B cell (primary cell): ENCODE measurements around the gene STMN3. TPM values are rescaled to one million over a fixed set of nuclear protein-coding genes. Genes with fewer than 3 reads are reported as not detected.

Experiments used
- ATAC-seq: fragments of 200-7000 bp; cut with Tn5 transposase; one replicate; pipeline ENCODE4 v1.10.0; 2021; ENCODE audit warnings: low read depth, mild to moderate bottlenecking, moderate number of reproducible peaks, moderate library complexity
- CTCF ChIA-PET: fragments of 350-600 bp; sonication (Branson Sonifier 250); formaldehyde crosslinking; loops from one replicate; lab custom pipeline; 2021; ENCODE audit warnings: antibody characterized with exemption, inconsistent platforms; lab: Charles Lee
- POLR2A ChIA-PET: fragments of 350-600 bp; sonication (Branson Sonifier 250); formaldehyde crosslinking; loops from one replicate; lab custom pipeline; 2021; ENCODE audit warnings: antibody characterized with exemption; lab: Charles Lee
- DNase-seq: peaks from one replicate; pipeline ENCODE4 v3.0.0; 2013
- H2AFZ ChIP-seq: 2 replicates; pipeline ENCODE4 v1.6.1; 2012; ENCODE audit warnings: mild to moderate bottlenecking, low read depth, low read length; ENCODE audit not compliant: insufficient read depth, poor library complexity, severe bottlenecking
- H3K27ac ChIP-seq, 2 donors: 1 replicate in 1 of 2; 2 replicates in 1 of 2; pipeline ENCODE4 v1.5.1; 2012 to 2013; ENCODE audit warnings: low read length in 2 of 2, mild to moderate bottlenecking in 2 of 2, moderate library complexity in 1 of 2
- H3K27me3 ChIP-seq, 4 experiments: fragments of 200-600 bp in 1 of 4; sonication (generic) in 1 of 4; replicated peaks in 1 of 4; 1 replicate in 2 of 4; 2 replicates in 2 of 4; pipeline versions ENCODE4 v1.6.1 to v1.7.0; 2013 to 2016; ENCODE audit warnings: low read length in 3 of 4, mild to moderate bottlenecking in 2 of 4, mixed read lengths in 1 of 4, moderate library complexity in 1 of 4; ENCODE audit not compliant: insufficient read depth in 4 of 4, control insufficient read depth in 3 of 4; ENCODE audit errors: control extremely low read depth in 1 of 4
- H3K36me3 ChIP-seq, 2 experiments: replicated peaks in 1 of 2; 1 replicate in 1 of 2; 2 replicates in 1 of 2; pipeline versions ENCODE4 v1.6.1 to v1.7.1; 2013; ENCODE audit warnings: low read length in 1 of 2; ENCODE audit not compliant: insufficient read depth in 2 of 2, control insufficient read depth in 1 of 2; ENCODE audit errors: control extremely low read depth in 1 of 2, extremely low read depth in 1 of 2
- H3K4me1 ChIP-seq, 2 donors: fragments of 200-600 bp in 1 of 2; sonication (generic) in 1 of 2; 1 replicate in 1 of 2; 2 replicates in 1 of 2; pipeline versions ENCODE4 v1.5.1 to v1.6.1; 2013 to 2017; ENCODE audit warnings: low read length in 2 of 2; ENCODE audit not compliant: control insufficient read depth in 2 of 2, insufficient read depth in 2 of 2
- H3K4me2 ChIP-seq: replicated peaks from 2 replicates; pipeline ENCODE3; 2012; ENCODE audit warnings: mild to moderate bottlenecking, low read depth, low read length; ENCODE audit not compliant: poor library complexity, severe bottlenecking
- H3K4me3 ChIP-seq, 5 experiments: fragments of 200-600 bp in 1 of 5; sonication (generic) in 1 of 5; 1 replicate in 3 of 5; 2 replicates in 2 of 5; pipeline versions ENCODE4 v1.5.1 to v1.7.0; 2011 to 2016; ENCODE audit warnings: low read length in 4 of 5, mild to moderate bottlenecking in 4 of 5, low read depth in 2 of 5, control low read depth in 1 of 5, moderate library complexity in 1 of 5; ENCODE audit not compliant: insufficient read depth in 1 of 5; ENCODE audit errors: control extremely low read depth in 1 of 5, extremely low read depth in 1 of 5
- H3K79me2 ChIP-seq: fragments of 200-600 bp; sonication (generic); one replicate; pipeline ENCODE4 v1.6.0; 2016; ENCODE audit warnings: low read length; ENCODE audit not compliant: control insufficient read depth, insufficient read depth
- H3K9ac ChIP-seq: fragments of 200-600 bp; sonication (generic); 2 replicates; pipeline ENCODE4 v1.6.1; 2017; ENCODE audit warnings: mild to moderate bottlenecking, low read length, moderate library complexity
- H3K9me3 ChIP-seq, 3 donors: one replicate each; pipeline versions ENCODE4 v1.6.1 to v1.7.1; 2013; ENCODE audit warnings: low read length in 2 of 3; ENCODE audit not compliant: control insufficient read depth in 2 of 3, insufficient read depth in 1 of 3; ENCODE audit errors: control extremely low read depth in 1 of 3
- H4K20me1 ChIP-seq: 2 replicates; pipeline ENCODE4 v1.6.0; 2012; ENCODE audit warnings: mild to moderate bottlenecking, low read length; ENCODE audit not compliant: insufficient read depth, control insufficient read depth, poor library complexity, severe bottlenecking
- H3K27ac Mint-ChIP-seq: one replicate; pipeline ENCODE4 v1.8.0; 2021; ENCODE audit warnings: mixed read lengths
- H3K27me3 Mint-ChIP-seq: one replicate; pipeline ENCODE4 v1.8.0; 2021; ENCODE audit warnings: mixed read lengths
- H3K4me1 Mint-ChIP-seq: one replicate; pipeline ENCODE4 v1.8.0; 2021; ENCODE audit warnings: mixed read lengths
- H3K4me3 Mint-ChIP-seq: one replicate; pipeline ENCODE4 v1.8.0; 2021; ENCODE audit warnings: mixed read lengths
- H3K9me3 Mint-ChIP-seq: one replicate; pipeline ENCODE4 v1.8.0; 2022; ENCODE audit warnings: mixed read lengths; ENCODE audit not compliant: insufficient read depth
- EZH2 ChIP-seq: IDR thresholded peaks from 2 replicates; pipeline ENCODE4 v1.6.1; 2012; ENCODE audit warnings: borderline replicate concordance, low read depth, mild to moderate bottlenecking, moderate library complexity, low read length; ENCODE audit not compliant: insufficient read depth, poor library complexity, severe bottlenecking
- WGBS: methylation state at CpG from one replicate; pipeline ENCODE4 v1.1.5; 2013; ENCODE audit warnings: missing lambda C conversion rate; ENCODE audit not compliant: insufficient coverage; 5-methylcytosine and 5-hydroxymethylcytosine counted together
- intact Hi-C: fragments of 100-400 bp; cut with micrococcal nuclease; formaldehyde crosslinking; loops from one replicate; pipeline ENCODE4 v1.10.0; 2022
- polyA plus RNA-seq: library from polyadenylated mRNA; depleted of rRNA; stranded (reverse); fragments of >200 nt; gene quantifications from 2 replicates; pipeline ENCODE4 v1.2.3, GENCODE V29; 2012
- total RNA-seq, 2 donors: library from RNA; stranded (reverse); fragments of 120-200 nt in 1 of 2; gene quantifications; 1 replicate in 1 of 2; 2 replicates in 1 of 2; pipeline versions ENCODE4 v1.2.3 to v1.2.4, GENCODE V29; 2013 to 2022
- TF ChIP-seq, protein P1 (sequence below): fragments of 200-600 bp; IDR thresholded peaks from one replicate; pipeline ENCODE4 v1.8.0; 2022; ENCODE audit warnings: antibody characterized with exemption, mild to moderate bottlenecking

STMN3 gene
- total and polyA plus RNA-seq, 2 donors (not counting 1 experiment from before 2014, with no cell fraction given), result 35.0 to 59.4 TPM

DNA sequence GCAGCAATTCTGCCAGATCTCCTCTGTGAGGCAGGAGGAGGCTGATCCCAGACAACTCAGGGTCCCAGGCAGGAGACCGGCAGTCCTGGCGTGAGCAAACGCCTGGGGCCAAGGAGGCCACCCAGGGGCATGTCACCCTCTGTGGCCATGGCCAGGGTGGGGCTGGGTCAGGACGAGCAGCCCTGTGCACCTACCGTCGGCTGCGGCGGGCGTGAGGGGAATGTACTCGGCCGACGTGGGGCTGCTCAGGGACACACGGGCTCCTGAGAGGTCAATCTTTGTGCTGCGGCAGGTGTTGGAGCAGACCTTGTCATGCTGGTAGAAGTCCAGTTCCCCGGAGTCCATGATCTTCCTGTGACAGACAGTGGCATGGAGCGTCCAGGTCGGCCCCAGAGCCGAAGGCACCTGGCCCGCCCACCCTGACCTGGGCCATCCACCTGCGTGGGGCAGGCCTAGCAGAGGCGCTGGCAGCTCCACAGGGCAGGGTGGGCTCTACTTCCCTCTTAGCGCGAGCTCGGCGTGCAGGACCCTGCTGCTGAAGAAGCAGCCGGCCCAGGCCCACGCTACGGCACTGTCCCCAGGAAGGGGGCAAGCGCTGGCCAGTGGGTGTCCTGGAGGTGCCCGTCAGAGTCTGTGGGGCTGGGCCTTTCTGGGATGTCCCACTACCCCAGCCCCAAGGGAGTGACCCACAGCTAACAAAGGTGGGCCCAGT lies 57.7 kb downstream of the STMN3 start:
- H3K9me3 ChIP-seq, result no peaks in the 10 kb centered on the region
- Mint-ChIP-seq H3K4me3 (no peak overlapping the region), H3K27ac (no peak overlapping the region), H3K27me3 (no peaks in the 10 kb centered on the region), H3K9me3 (no peaks in the 10 kb centered on the region), H3K4me1 (no peaks in the 10 kb centered on the region)
- no peaks in the 10 kb centered on the region for H3K4me1 ChIP-seq
- no peak overlapping the region for H3K4me3 ChIP-seq
- POLR2A ChIA-PET, result no interaction called here
- CTCF ChIA-PET, result no interaction called here
- peaks cover 8% of the 10 kb centered on the region for H4K20me1 ChIP-seq
- TF ChIP-seq EZH2, result no peak
- TF ChIP-seq, protein P1, sequence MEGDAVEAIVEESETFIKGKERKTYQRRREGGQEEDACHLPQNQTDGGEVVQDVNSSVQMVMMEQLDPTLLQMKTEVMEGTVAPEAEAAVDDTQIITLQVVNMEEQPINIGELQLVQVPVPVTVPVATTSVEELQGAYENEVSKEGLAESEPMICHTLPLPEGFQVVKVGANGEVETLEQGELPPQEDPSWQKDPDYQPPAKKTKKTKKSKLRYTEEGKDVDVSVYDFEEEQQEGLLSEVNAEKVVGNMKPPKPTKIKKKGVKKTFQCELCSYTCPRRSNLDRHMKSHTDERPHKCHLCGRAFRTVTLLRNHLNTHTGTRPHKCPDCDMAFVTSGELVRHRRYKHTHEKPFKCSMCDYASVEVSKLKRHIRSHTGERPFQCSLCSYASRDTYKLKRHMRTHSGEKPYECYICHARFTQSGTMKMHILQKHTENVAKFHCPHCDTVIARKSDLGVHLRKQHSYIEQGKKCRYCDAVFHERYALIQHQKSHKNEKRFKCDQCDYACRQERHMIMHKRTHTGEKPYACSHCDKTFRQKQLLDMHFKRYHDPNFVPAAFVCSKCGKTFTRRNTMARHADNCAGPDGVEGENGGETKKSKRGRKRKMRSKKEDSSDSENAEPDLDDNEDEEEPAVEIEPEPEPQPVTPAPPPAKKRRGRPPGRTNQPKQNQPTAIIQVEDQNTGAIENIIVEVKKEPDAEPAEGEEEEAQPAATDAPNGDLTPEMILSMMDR, result no peak
- WGBS, result 94% methylated on average over 28 of the region's 30 CpGs
- no peak overlapping the region for H3K9ac ChIP-seq
- no peak overlapping the region for H3K27ac ChIP-seq
- H3K4me2 ChIP-seq, result no peak overlapping the region
- peaks cover 0 to 60% of the 10 kb centered on the region in 2 experiments for H3K36me3 ChIP-seq
- H3K79me2 ChIP-seq, result peaks cover 6% of the 10 kb centered on the region
- no peak overlapping the region for H2AFZ ChIP-seq
- H3K27me3 ChIP-seq, result no peaks in the 10 kb centered on the region
- ATAC-seq, result no peak
- no peak for DNase-seq
- intact Hi-C loops, result no loop called here

DNA sequence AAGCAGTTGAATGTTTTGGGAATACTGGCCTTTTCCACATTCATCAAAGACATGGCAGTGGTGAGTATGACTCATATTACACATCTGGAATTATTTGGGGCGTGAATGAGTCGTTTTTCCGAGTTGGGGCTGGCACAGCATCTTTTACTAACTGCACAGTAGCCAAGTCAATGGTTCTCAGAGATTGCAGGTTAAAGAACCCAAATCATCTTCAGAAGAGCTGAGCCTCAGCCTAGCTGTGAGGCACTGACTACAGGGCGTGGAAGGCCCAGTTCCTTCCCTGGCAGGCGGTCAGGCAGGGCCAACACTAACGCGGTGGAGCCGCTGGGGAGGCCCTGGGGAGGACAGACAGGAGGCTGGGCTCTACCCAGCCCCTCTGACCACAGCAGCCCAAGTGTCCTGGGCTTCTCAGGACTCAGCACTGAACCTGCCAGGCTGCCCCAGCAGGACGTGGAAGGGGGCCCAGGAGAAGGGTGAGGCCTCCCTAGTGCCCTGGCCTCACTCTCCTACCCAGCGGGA lies 59.1 kb downstream of the STMN3 start:
- H3K4me3 ChIP-seq, result no peak overlapping the region
- H3K27ac ChIP-seq, result no peak overlapping the region
- no peak overlapping the region for H2AFZ ChIP-seq
- POLR2A ChIA-PET, result no interaction called here
- H3K4me1 ChIP-seq, result no peaks in the 10 kb centered on the region
- H3K36me3 ChIP-seq, result peaks cover 0 to 64% of the 10 kb centered on the region in 2 experiments
- no peak for DNase-seq
- H3K9me3 ChIP-seq, result no peaks in the 10 kb centered on the region
- WGBS, result 96% methylated on average over 8 of the region's 10 CpGs
- CTCF ChIA-PET, result no interaction called here
- H3K27me3 ChIP-seq, result no peaks in the 10 kb centered on the region
- H3K9ac ChIP-seq, result no peak overlapping the region
- H4K20me1 ChIP-seq, result peaks cover 4% of the 10 kb centered on the region
- no peak for TF ChIP-seq EZH2
- TF ChIP-seq, protein P1, result no peak
- no peaks in the 10 kb centered on the region for H3K27me3 Mint-ChIP-seq
- H3K4me2 ChIP-seq, result no peak overlapping the region
- no peak for ATAC-seq
- no peak overlapping the region for H3K4me3 Mint-ChIP-seq
- no peaks in the 10 kb centered on the region for H3K4me1 Mint-ChIP-seq
- H3K27ac Mint-ChIP-seq, result no peak overlapping the region
- intact Hi-C loops, result no loop called here
- H3K79me2 ChIP-seq, result peaks cover 6% of the 10 kb centered on the region
- H3K9me3 Mint-ChIP-seq, result no peaks in the 10 kb centered on the region
